GM19099 (cell line): ENCODE measurements around the gene SLC10A7.

Experiments used
- POLR2A ChIP-seq: IDR thresholded peaks from 3 replicates; pipeline ENCODE4 v1.6.1; 2011; ENCODE audit warnings: low read depth; ENCODE audit not compliant: insufficient read length; ENCODE audit errors: extremely low read depth

SLC10A7 gene

GRCh38 chr4:146465628-146466027 is 56.1 kb downstream of the SLC10A7 start:
- no peak for TF ChIP-seq POLR2A

GRCh38 chr4:146462251-146462650 is 59.5 kb downstream of the SLC10A7 start:
- no peak for TF ChIP-seq POLR2A

GRCh38 chr4:146458594-146458993 is 63.1 kb downstream of the SLC10A7 start:
- TF ChIP-seq POLR2A: no peak

GRCh38 chr4:146456681-146457080 is 65.1 kb downstream of the SLC10A7 start:
- no peak for TF ChIP-seq POLR2A

GRCh38 chr4:146453181-146453807 is 68.4 kb downstream of the SLC10A7 start:
- no peak for TF ChIP-seq POLR2A

GRCh38 chr4:146450524-146450923 is 71.2 kb downstream of the SLC10A7 start:
- TF ChIP-seq POLR2A: no peak

- TF ChIP-seq POLR2A: no peak
These were observed 75.2 kb downstream of the SLC10A7 start for GRCh38 chr4:146446555-146446954.

- TF ChIP-seq POLR2A: no peak
These were observed 76.3 kb downstream of the SLC10A7 start for GRCh38 chr4:146445198-146446150.

- TF ChIP-seq POLR2A: no peak
These were observed 78.2 kb downstream of the SLC10A7 start for GRCh38 chr4:146443525-146443924.

- TF ChIP-seq POLR2A: no peak
These were observed 78.9 kb downstream of the SLC10A7 start for GRCh38 chr4:146442801-146443200.

GRCh38 chr4:146439999-146440398 is 81.7 kb downstream of the SLC10A7 start:
- TF ChIP-seq POLR2A: no peak

GRCh38 chr4:146439437-146439836 is 82.3 kb downstream of the SLC10A7 start:
- TF ChIP-seq POLR2A: no peak

GRCh38 chr4:146437778-146438177 is 84.0 kb downstream of the SLC10A7 start:
- no peak for TF ChIP-seq POLR2A

GRCh38 chr4:146436423-146437162 is 85.1 kb downstream of the SLC10A7 start:
- no peak for TF ChIP-seq POLR2A

- no peak for TF ChIP-seq POLR2A
These were observed 85.8 kb downstream of the SLC10A7 start for GRCh38 chr4:146435962-146436361.

GRCh38 chr4:146432065-146432464 is 89.7 kb downstream of the SLC10A7 start:
- no peak for TF ChIP-seq POLR2A

- no peak for TF ChIP-seq POLR2A
These were observed 93.4 kb downstream of the SLC10A7 start for GRCh38 chr4:146428298-146428697.
